GM12878 (cell line): ENCODE data around the gene CTBP1. TPM values are rescaled to one million over a fixed set of nuclear protein-coding genes. Genes with fewer than 3 reads are reported as not detected.

Experiments
- CREB1 ChIP-seq: IDR thresholded peaks from 2 replicates; pipeline ENCODE4 v1.6.1; 2012; ENCODE audit warnings: low read depth, mild to moderate bottlenecking, inconsistent platforms
- ETV6 ChIP-seq, 2 experiments: fragments of 450-650 bp in 1 of 2; IDR thresholded peaks in 1 of 2; conservative IDR thresholded peaks in 1 of 2; 2 replicates each; pipeline ENCODE4 v1.6.1; 2014; ENCODE audit warnings: antibody characterized with exemption in 1 of 2, borderline replicate concordance in 1 of 2, low read depth in 1 of 2, mild to moderate bottlenecking in 1 of 2, moderate library complexity in 1 of 2
- JUNB ChIP-seq: IDR thresholded peaks from 2 replicates; pipeline ENCODE4 v1.6.1; 2016; ENCODE audit warnings: antibody characterized with exemption, mild to moderate bottlenecking
- NFXL1 ChIP-seq: fragments of 450-650 bp; IDR thresholded peaks from 2 replicates; pipeline ENCODE4 v1.6.1; 2017; ENCODE audit warnings: antibody characterized with exemption, mild to moderate bottlenecking, borderline replicate concordance
- NFYB ChIP-seq: IDR thresholded peaks from 2 replicates; pipeline ENCODE4 v1.6.1; 2011; ENCODE audit warnings: low read depth, mild to moderate bottlenecking, low read length, improper control_type of control experiment, moderate library complexity; ENCODE audit not compliant: insufficient read depth
- POLR2A ChIP-seq: IDR thresholded peaks from 2 replicates; pipeline ENCODE4 v1.6.1; 2011; ENCODE audit warnings: low read depth, mild to moderate bottlenecking, low read length
- SMARCA5 ChIP-seq: fragments of 450-650 bp; IDR thresholded peaks from 2 replicates; pipeline ENCODE4 v1.6.1; 2017; ENCODE audit warnings: mild to moderate bottlenecking
- STAT1 ChIP-seq: fragments of 450-650 bp; conservative IDR thresholded peaks from 2 replicates; pipeline ENCODE4 v1.6.1; 2014; ENCODE audit warnings: antibody characterized with exemption, mild to moderate bottlenecking
- TBL1XR1 ChIP-seq: IDR thresholded peaks from 2 replicates; pipeline ENCODE4 v1.6.1; 2012; ENCODE audit warnings: low read depth, low read length, improper control_type of control experiment
- TCF12 ChIP-seq: IDR thresholded peaks from 2 replicates; pipeline ENCODE4 v1.6.1; 2011; ENCODE audit warnings: low read depth, mild to moderate bottlenecking, low read length
- polyA plus RNA-seq, 11 experiments: library from polyadenylated mRNA; depleted of rRNA in 4 of 11; unstranded in 6 of 11; stranded (reverse) in 5 of 11; fragments of >200 nt; fragmentation: Nextera tagmentation in 4 of 11; fragmentation: Illumina TruSeq in 1 of 11; extraction: Ambion mirVana in 4 of 11; extraction: Trizol in 1 of 11; gene quantifications; 1 replicate in 1 of 11; 2 replicates in 10 of 11; pipeline versions ENCODE4 v1.2.1 to v1.2.3, GENCODE V29; 2011 to 2016; ENCODE audit warnings: inconsistent platforms in 2 of 11, missing spikeins in 2 of 11, low read depth in 1 of 11
- total RNA-seq, 4 experiments: library from RNA; depleted of rRNA in 3 of 4; stranded (reverse); fragments of >200 nt in 3 of 4; fragmentation: Illumina TruSeq in 1 of 4; extraction: Trizol in 1 of 4; gene quantifications; 2 replicates each; pipeline versions ENCODE4 v1.2.1 to v1.2.3, GENCODE V29; 2013 to 2021
- TF ChIP-seq, protein P1 (sequence below): fragments of 450-650 bp; IDR thresholded peaks from 2 replicates; pipeline ENCODE4 v1.6.1; 2016; ENCODE audit warnings: mild to moderate bottlenecking
- TF ChIP-seq, protein P2 (sequence below): fragments of 450-650 bp; formaldehyde crosslinking; IDR thresholded peaks from 2 replicates; pipeline ENCODE4 v1.5.0; 2022; ENCODE audit warnings: mild to moderate bottlenecking, missing genetic modification characterization
- TF ChIP-seq, protein P3 (sequence below): fragments of 450-650 bp; IDR thresholded peaks from 2 replicates; pipeline ENCODE4 v1.6.1; 2016; ENCODE audit warnings: mild to moderate bottlenecking, moderate library complexity, borderline replicate concordance
- TF ChIP-seq, protein P4 (sequence below), 3 experiments: IDR thresholded peaks in 2 of 3; conservative IDR thresholded peaks in 1 of 3; 2 replicates each; pipeline ENCODE4 v1.5.1; 2011; ENCODE audit warnings: low read depth in 3 of 3, low read length in 3 of 3, mild to moderate bottlenecking in 3 of 3, control low read depth in 2 of 3, moderate library complexity in 2 of 3, inconsistent platforms in 1 of 3, mixed read lengths in 1 of 3; ENCODE audit not compliant: control insufficient read depth in 2 of 3, insufficient read depth in 1 of 3; ENCODE audit errors: extremely low read depth in 1 of 3

CTBP1 gene
- total and polyA plus RNA-seq, 10 of the 15 experiments (the other 5 are each of a cell fraction or from before 2014, with no cell fraction given) = 7.4 to 182 (median 63.1) TPM

DNA sequence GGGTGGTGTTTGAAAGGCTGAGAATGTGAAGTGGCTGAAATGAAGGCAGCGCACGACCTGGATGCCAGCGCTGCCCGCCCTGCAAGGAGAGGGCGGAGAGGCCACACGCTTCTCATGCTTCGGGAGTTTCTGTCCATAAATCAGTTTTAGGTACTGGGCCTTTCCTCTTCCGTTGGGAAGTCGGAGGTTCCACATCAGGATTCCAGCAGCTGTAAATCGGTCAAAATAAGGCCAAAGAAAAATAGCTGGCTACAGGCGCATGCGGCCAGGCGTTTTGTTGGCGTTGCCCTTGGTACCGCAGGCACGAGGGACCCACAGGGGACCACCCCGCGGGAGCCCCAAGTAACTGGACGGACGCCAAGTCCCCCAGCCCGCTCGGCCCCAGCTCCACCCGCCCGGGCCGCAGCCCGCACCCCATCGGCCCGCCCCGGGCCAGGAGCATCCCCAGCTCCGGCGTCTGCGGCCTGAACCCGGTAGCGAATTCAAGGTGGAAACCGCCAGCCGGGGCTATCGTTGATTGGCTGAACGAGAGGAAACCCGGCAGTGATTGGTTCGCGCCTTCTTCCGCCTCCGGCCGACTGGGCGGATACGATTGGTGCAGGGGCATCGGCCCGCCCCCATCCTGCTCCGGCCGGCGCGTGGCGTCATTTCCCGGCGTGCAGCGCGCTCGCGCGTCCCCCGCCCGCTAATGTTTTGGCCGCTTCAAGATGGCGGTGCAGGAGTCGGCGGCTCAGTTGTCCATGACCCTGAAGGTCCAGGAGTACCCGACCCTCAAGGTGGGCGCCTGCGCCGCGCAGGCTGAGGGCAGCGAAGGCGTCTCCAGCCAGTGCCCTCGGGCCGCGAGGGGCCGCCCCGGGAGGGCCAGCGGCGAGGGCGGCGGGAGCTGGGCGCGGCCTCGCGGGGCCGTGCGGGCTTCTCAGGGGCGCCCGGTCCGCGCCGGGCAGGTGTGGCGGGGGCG is 40.6 kb upstream of the CTBP1 start, which contains the start of gene MAEA (continued):
- TF ChIP-seq, protein P1, sequence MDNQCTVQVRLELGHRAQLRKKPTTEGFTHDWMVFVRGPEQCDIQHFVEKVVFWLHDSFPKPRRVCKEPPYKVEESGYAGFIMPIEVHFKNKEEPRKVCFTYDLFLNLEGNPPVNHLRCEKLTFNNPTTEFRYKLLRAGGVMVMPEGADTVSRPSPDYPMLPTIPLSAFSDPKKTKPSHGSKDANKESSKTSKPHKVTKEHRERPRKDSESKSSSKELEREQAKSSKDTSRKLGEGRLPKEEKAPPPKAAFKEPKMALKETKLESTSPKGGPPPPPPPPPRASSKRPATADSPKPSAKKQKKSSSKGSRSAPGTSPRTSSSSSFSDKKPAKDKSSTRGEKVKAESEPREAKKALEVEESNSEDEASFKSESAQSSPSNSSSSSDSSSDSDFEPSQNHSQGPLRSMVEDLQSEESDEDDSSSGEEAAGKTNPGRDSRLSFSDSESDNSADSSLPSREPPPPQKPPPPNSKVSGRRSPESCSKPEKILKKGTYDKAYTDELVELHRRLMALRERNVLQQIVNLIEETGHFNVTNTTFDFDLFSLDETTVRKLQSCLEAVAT = 0 out of 2 replicates have a peak, but pooled peaks have one; percentile 33
- no peak for TF ChIP-seq JUNB
- peak; percentile 92 for TF ChIP-seq NFYB
- no peak; the same call in 1 of the 2 replicates for TF ChIP-seq TBL1XR1
- TF ChIP-seq, protein P2, sequence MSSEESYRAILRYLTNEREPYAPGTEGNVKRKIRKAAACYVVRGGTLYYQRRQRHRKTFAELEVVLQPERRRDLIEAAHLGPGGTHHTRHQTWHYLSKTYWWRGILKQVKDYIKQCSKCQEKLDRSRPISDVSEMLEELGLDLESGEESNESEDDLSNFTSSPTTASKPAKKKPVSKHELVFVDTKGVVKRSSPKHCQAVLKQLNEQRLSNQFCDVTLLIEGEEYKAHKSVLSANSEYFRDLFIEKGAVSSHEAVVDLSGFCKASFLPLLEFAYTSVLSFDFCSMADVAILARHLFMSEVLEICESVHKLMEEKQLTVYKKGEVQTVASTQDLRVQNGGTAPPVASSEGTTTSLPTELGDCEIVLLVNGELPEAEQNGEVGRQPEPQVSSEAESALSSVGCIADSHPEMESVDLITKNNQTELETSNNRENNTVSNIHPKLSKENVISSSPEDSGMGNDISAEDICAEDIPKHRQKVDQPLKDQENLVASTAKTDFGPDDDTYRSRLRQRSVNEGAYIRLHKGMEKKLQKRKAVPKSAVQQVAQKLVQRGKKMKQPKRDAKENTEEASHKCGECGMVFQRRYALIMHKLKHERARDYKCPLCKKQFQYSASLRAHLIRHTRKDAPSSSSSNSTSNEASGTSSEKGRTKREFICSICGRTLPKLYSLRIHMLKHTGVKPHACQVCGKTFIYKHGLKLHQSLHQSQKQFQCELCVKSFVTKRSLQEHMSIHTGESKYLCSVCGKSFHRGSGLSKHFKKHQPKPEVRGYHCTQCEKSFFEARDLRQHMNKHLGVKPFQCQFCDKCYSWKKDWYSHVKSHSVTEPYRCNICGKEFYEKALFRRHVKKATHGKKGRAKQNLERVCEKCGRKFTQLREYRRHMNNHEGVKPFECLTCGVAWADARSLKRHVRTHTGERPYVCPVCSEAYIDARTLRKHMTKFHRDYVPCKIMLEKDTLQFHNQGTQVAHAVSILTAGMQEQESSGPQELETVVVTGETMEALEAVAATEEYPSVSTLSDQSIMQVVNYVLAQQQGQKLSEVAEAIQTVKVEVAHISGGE (CRISPR knock-in tag) = peak; percentile 50; the same call in 1 of the 2 replicates
- TF ChIP-seq, protein P3, sequence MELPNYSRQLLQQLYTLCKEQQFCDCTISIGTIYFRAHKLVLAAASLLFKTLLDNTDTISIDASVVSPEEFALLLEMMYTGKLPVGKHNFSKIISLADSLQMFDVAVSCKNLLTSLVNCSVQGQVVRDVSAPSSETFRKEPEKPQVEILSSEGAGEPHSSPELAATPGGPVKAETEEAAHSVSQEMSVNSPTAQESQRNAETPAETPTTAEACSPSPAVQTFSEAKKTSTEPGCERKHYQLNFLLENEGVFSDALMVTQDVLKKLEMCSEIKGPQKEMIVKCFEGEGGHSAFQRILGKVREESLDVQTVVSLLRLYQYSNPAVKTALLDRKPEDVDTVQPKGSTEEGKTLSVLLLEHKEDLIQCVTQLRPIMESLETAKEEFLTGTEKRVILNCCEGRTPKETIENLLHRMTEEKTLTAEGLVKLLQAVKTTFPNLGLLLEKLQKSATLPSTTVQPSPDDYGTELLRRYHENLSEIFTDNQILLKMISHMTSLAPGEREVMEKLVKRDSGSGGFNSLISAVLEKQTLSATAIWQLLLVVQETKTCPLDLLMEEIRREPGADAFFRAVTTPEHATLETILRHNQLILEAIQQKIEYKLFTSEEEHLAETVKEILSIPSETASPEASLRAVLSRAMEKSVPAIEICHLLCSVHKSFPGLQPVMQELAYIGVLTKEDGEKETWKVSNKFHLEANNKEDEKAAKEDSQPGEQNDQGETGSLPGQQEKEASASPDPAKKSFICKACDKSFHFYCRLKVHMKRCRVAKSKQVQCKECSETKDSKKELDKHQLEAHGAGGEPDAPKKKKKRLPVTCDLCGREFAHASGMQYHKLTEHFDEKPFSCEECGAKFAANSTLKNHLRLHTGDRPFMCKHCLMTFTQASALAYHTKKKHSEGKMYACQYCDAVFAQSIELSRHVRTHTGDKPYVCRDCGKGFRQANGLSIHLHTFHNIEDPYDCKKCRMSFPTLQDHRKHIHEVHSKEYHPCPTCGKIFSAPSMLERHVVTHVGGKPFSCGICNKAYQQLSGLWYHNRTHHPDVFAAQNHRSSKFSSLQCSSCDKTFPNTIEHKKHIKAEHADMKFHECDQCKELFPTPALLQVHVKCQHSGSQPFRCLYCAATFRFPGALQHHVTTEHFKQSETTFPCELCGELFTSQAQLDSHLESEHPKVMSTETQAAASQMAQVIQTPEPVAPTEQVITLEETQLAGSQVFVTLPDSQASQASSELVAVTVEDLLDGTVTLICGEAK = peak; percentile 89
- no peak for TF ChIP-seq NFXL1
- TF ChIP-seq POLR2A = peak; percentile 95
- peak; percentile 93 for TF ChIP-seq CREB1
- TF ChIP-seq TCF12 = no peak
- TF ChIP-seq, protein P4, sequence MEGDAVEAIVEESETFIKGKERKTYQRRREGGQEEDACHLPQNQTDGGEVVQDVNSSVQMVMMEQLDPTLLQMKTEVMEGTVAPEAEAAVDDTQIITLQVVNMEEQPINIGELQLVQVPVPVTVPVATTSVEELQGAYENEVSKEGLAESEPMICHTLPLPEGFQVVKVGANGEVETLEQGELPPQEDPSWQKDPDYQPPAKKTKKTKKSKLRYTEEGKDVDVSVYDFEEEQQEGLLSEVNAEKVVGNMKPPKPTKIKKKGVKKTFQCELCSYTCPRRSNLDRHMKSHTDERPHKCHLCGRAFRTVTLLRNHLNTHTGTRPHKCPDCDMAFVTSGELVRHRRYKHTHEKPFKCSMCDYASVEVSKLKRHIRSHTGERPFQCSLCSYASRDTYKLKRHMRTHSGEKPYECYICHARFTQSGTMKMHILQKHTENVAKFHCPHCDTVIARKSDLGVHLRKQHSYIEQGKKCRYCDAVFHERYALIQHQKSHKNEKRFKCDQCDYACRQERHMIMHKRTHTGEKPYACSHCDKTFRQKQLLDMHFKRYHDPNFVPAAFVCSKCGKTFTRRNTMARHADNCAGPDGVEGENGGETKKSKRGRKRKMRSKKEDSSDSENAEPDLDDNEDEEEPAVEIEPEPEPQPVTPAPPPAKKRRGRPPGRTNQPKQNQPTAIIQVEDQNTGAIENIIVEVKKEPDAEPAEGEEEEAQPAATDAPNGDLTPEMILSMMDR (IDR thresholded peaks at IDR 0.05 in 2 of 3, conservative IDR thresholded peaks at IDR 0.05 in 1 of 3; ENCODE audit: control insufficient read depth in 2 of 3, extremely low read depth in 1 of 3, insufficient read depth in 1 of 3, low read depth in 3 of 3, low read length in 3 of 3) = no peak
- no peak for TF ChIP-seq ETV6 (conservative IDR thresholded peaks at IDR 0.05 in 1 of 2, IDR thresholded peaks at IDR 0.05 in 1 of 2; ENCODE audit: borderline replicate concordance in 1 of 2, low read depth in 1 of 2)
- TF ChIP-seq SMARCA5 = peak; percentile 68; the same call in 1 of the 2 replicates
- no peak for TF ChIP-seq STAT1
